OCI-LY1 (cell line): ENCODE measurements around the gene CHRNA4.

Experiments used
- CTCF ChIP-seq: fragments of 200-600 bp; sonication (generic), shearing (Covaris generic); IDR thresholded peaks from 2 replicates; pipeline ENCODE4 v1.5.1; 2017; ENCODE audit warnings: mild to moderate bottlenecking, antibody characterized with exemption, low read length, moderate library complexity, mixed read lengths
- EZH2 ChIP-seq: fragments of 200-600 bp; sonication (generic), shearing (Covaris generic); IDR thresholded peaks from 2 replicates; pipeline ENCODE4 v1.8.0; 2017; ENCODE audit warnings: borderline replicate concordance, mixed run types, mild to moderate bottlenecking, antibody characterized with exemption, low read length, moderate library complexity, mixed read lengths

DNA sequence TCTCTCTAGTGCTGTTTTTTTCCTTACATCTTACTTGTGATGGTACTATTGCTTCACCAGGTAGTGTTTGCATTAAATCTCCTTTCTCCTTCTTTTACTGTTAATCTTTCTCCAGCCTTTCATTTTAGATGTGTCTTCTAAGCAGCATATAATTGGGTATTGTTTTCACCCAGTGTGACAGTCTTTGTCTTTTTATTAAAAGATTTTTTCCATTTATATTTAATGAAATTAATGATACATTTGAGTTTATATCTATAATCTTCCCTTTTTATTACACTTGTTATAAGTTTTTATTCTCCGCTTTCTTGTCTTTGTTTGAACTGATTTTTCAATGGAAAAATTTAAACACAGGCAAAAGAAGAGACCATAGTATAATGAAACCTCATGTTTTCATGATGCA, 59.5 kb downstream of the CHRNA4 start:
- no peak for TF ChIP-seq CTCF
- no peak for TF ChIP-seq EZH2
